WTC11 (cell line): ENCODE measurements around the gene TMEM234. TPM values are rescaled to one million over a fixed set of nuclear protein-coding genes. Genes with fewer than 3 reads are reported as not detected.

ENCODE experiments used
- ATAC-seq: fragments of 200-7000 bp; cut with Tn5 transposase; 2 replicates; pipeline ENCODE4 v1.10.0; 2021; ENCODE audit warnings: mild to moderate bottlenecking, moderate library complexity
- CTCF ChIA-PET: fragments of 300-600 bp; sonication (Branson Sonifier 250); formaldehyde crosslinking; loops from one replicate; lab custom pipeline; 2021; ENCODE audit warnings: antibody characterized with exemption; lab: Charles Lee
- POLR2A ChIA-PET: fragments of 350-600 bp; sonication (Branson Sonifier 250); formaldehyde crosslinking; loops from one replicate; lab custom pipeline; 2021; ENCODE audit warnings: antibody characterized with exemption; lab: Charles Lee
- DNase-seq: peaks from one replicate; pipeline ENCODE4 v3.0.0; 2021; ENCODE audit warnings: low spot score
- H3K27ac Mint-ChIP-seq: 2 replicates; pipeline ENCODE4 v1.8.0; 2021; ENCODE audit warnings: mixed read lengths
- H3K27me3 Mint-ChIP-seq: 2 replicates; pipeline ENCODE4 v1.8.0; 2021; ENCODE audit warnings: low read depth, mild to moderate bottlenecking, moderate library complexity, mixed read lengths
- H3K36me3 Mint-ChIP-seq: 2 replicates; pipeline ENCODE4 v1.8.0; 2021; ENCODE audit warnings: mixed read lengths
- H3K4me1 Mint-ChIP-seq: 2 replicates; pipeline ENCODE4 v1.8.0; 2022; ENCODE audit warnings: mixed read lengths
- H3K4me3 Mint-ChIP-seq: 2 replicates; pipeline ENCODE4 v1.8.0; 2021; ENCODE audit warnings: mild to moderate bottlenecking, moderate library complexity, mixed read lengths
- H3K9me3 Mint-ChIP-seq: 2 replicates; pipeline ENCODE4 v1.8.0; 2021; ENCODE audit warnings: mixed read lengths
- ATF1 ChIP-seq: sonication (generic); formaldehyde crosslinking; IDR thresholded peaks from 2 replicates; pipeline ENCODE4 v1.8.1; 2023; ENCODE audit warnings: mild to moderate bottlenecking, moderate library complexity, missing genetic modification reagents
- CDX4 ChIP-seq: fragments of 250-450 bp; sonication (Bioruptor Pico); IDR thresholded peaks from 2 replicates; pipeline ENCODE4 v1.9.0; 2021; ENCODE audit warnings: moderate library complexity, mild to moderate bottlenecking, inconsistent platforms, borderline replicate concordance
- E2F1 ChIP-seq: sonication (generic); formaldehyde crosslinking; IDR thresholded peaks from 2 replicates; pipeline ENCODE4 v1.8.0; 2022; ENCODE audit warnings: mild to moderate bottlenecking, missing genetic modification reagents
- FOXJ3 ChIP-seq: sonication (generic); formaldehyde crosslinking; IDR thresholded peaks from 2 replicates; pipeline ENCODE4 v1.9.0; 2021; ENCODE audit warnings: missing genetic modification reagents, mild to moderate bottlenecking, borderline replicate concordance
- FOXP1 ChIP-seq: sonication (generic); formaldehyde crosslinking; IDR thresholded peaks from 2 replicates; pipeline ENCODE4 v1.8.0; 2022; ENCODE audit warnings: missing genetic modification reagents, mild to moderate bottlenecking, moderate library complexity, borderline replicate concordance
- GRHL2 ChIP-seq: fragments of 250-450 bp; sonication (Bioruptor Pico); IDR thresholded peaks from 2 replicates; pipeline ENCODE4 v1.8.0; 2022; ENCODE audit warnings: mild to moderate bottlenecking, moderate library complexity; ENCODE audit not compliant: insufficient replicate concordance, severe bottlenecking
- HMGXB4 ChIP-seq: sonication (generic); formaldehyde crosslinking; IDR thresholded peaks from 2 replicates; pipeline ENCODE4 v1.8.1; 2023; ENCODE audit warnings: mild to moderate bottlenecking, moderate library complexity, missing genetic modification reagents
- JAZF1 ChIP-seq: fragments of 250-450 bp; sonication (Bioruptor Pico); IDR thresholded peaks from 2 replicates; pipeline ENCODE4 v1.9.0; 2021; ENCODE audit warnings: moderate library complexity, mild to moderate bottlenecking, inconsistent platforms
- NFATC4 ChIP-seq: fragments of 250-450 bp; sonication (Bioruptor Pico); IDR thresholded peaks from 2 replicates; pipeline ENCODE4 v1.9.0; 2021; ENCODE audit warnings: mild to moderate bottlenecking
- NFYB ChIP-seq: sonication (generic); formaldehyde crosslinking; conservative IDR thresholded peaks from 2 replicates; pipeline ENCODE4 v1.8.0; 2022; ENCODE audit warnings: low read depth, missing genetic modification reagents
- OVOL2 ChIP-seq: fragments of 250-450 bp; sonication (Bioruptor Pico); IDR thresholded peaks from 2 replicates; pipeline ENCODE4 v1.9.0; 2021; ENCODE audit warnings: mild to moderate bottlenecking, borderline replicate concordance
- SMAD3 ChIP-seq: sonication (generic); formaldehyde crosslinking; IDR thresholded peaks from 2 replicates; pipeline ENCODE4 v1.8.0; 2022; ENCODE audit warnings: missing genetic modification reagents, mild to moderate bottlenecking, borderline replicate concordance
- STAT6 ChIP-seq: sonication (generic); formaldehyde crosslinking; conservative IDR thresholded peaks from 2 replicates; pipeline ENCODE4 v1.8.1; 2023; ENCODE audit warnings: mild to moderate bottlenecking, low read depth, missing genetic modification reagents, moderate library complexity
- TEAD4 ChIP-seq: sonication (generic); formaldehyde crosslinking; IDR thresholded peaks from 2 replicates; pipeline ENCODE4 v1.8.0; 2022; ENCODE audit warnings: mild to moderate bottlenecking, missing genetic modification reagents
- TP53 ChIP-seq: sonication (generic); formaldehyde crosslinking; IDR thresholded peaks from 2 replicates; pipeline ENCODE4 v1.8.1; 2023; ENCODE audit warnings: mild to moderate bottlenecking, missing genetic modification reagents
- ZBTB21 ChIP-seq: sonication (generic); formaldehyde crosslinking; IDR thresholded peaks from 2 replicates; pipeline ENCODE4 v1.8.1; 2023; ENCODE audit warnings: mild to moderate bottlenecking, missing genetic modification reagents, borderline replicate concordance
- ZBTB43 ChIP-seq: sonication (generic); formaldehyde crosslinking; IDR thresholded peaks from 2 replicates; pipeline ENCODE4 v1.8.1; 2023; ENCODE audit warnings: mild to moderate bottlenecking, missing genetic modification reagents
- ZNF219 ChIP-seq: sonication (generic); formaldehyde crosslinking; IDR thresholded peaks from 2 replicates; pipeline ENCODE4 v1.8.0; 2023; ENCODE audit warnings: missing genetic modification reagents, mild to moderate bottlenecking, borderline replicate concordance
- total RNA-seq: library from RNA; stranded (reverse); gene quantifications from 3 replicates; pipeline ENCODE4 v1.2.3, GENCODE V29; 2021
- TF ChIP-seq, protein P1 (sequence below): sonication (generic); formaldehyde crosslinking; IDR thresholded peaks from 2 replicates; pipeline ENCODE4 v1.8.1; 2022; ENCODE audit warnings: low read depth, mild to moderate bottlenecking, moderate library complexity, missing genetic modification reagents, borderline replicate concordance
- TF ChIP-seq, protein P2 (sequence below): fragments of 250-450 bp; sonication (Bioruptor Pico); IDR thresholded peaks from 2 replicates; pipeline ENCODE4 v1.8.0; 2021; ENCODE audit warnings: mild to moderate bottlenecking
- TF ChIP-seq, protein P3 (sequence below): sonication (generic); formaldehyde crosslinking; IDR thresholded peaks from 2 replicates; pipeline ENCODE4 v1.8.0; 2022; ENCODE audit warnings: missing genetic modification reagents

The TMEM234 gene
- total RNA-seq, 1 experiment from 2014 or later: 11.9 TPM

- POLR2A ChIA-PET: interaction anchor here (0.6 to 3.2 kb wide), 22 partner anchors 9 to 167 kb away, joined by 3 to 30 read pairs (median 4); partner anchors contain the start of genes BSDC1, CCDC28B, HDAC1 and IQCC
- CTCF ChIA-PET: interaction anchor here (0.6 to 4.9 kb wide), 22 partner anchors 9 to 637 kb away, joined by 3 to 75 read pairs (median 4); partner anchors contain the start of genes BSDC1, CCDC28B, EIF3I and TMEM234
- H3K27ac Mint-ChIP-seq: peak overlapping the region; percentile 78
- peaks cover 4% of the 10 kb centered on the region; the same call in 1 of the 2 replicates for H3K36me3 Mint-ChIP-seq
- DNase-seq: peak; percentile 98
- H3K4me3 Mint-ChIP-seq: peak overlapping the region; percentile 84
- H3K9me3 Mint-ChIP-seq: no peaks in the 10 kb centered on the region
- peaks cover 21% of the 10 kb centered on the region for H3K4me1 Mint-ChIP-seq
- peaks cover 3% of the 10 kb centered on the region; the same call in 1 of the 2 replicates for H3K27me3 Mint-ChIP-seq
- peak; percentile 84 for ATAC-seq
- 0 out of 2 replicates have a peak, but pooled peaks have one; percentile 66 for TF ChIP-seq FOXP1
- TF ChIP-seq ZNF219 (CRISPR knock-in tag): no peak
- TF ChIP-seq HMGXB4 (CRISPR knock-in tag): peak; percentile 42; the same call in 1 of the 2 replicates
- no peak for TF ChIP-seq OVOL2 (CRISPR knock-in tag)
- TF ChIP-seq CDX4 (CRISPR knock-in tag): no peak
- no peak for TF ChIP-seq GRHL2 (CRISPR knock-in tag)
- TF ChIP-seq E2F1 (CRISPR knock-in tag): no peak
- peak; percentile 62; the same call in 1 of the 2 replicates for TF ChIP-seq ZBTB43
- TF ChIP-seq, protein P1, sequence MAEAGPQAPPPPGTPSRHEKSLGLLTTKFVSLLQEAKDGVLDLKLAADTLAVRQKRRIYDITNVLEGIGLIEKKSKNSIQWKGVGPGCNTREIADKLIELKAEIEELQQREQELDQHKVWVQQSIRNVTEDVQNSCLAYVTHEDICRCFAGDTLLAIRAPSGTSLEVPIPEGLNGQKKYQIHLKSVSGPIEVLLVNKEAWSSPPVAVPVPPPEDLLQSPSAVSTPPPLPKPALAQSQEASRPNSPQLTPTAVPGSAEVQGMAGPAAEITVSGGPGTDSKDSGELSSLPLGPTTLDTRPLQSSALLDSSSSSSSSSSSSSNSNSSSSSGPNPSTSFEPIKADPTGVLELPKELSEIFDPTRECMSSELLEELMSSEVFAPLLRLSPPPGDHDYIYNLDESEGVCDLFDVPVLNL: no peak
- TF ChIP-seq, protein P2, sequence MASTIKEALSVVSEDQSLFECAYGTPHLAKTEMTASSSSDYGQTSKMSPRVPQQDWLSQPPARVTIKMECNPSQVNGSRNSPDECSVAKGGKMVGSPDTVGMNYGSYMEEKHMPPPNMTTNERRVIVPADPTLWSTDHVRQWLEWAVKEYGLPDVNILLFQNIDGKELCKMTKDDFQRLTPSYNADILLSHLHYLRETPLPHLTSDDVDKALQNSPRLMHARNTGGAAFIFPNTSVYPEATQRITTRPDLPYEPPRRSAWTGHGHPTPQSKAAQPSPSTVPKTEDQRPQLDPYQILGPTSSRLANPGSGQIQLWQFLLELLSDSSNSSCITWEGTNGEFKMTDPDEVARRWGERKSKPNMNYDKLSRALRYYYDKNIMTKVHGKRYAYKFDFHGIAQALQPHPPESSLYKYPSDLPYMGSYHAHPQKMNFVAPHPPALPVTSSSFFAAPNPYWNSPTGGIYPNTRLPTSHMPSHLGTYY (CRISPR knock-in tag): no peak
- no peak for TF ChIP-seq ATF1 (CRISPR knock-in tag)
- TF ChIP-seq STAT6: no peak
- 0 out of 2 replicates have a peak, but pooled peaks have one; percentile 49 for TF ChIP-seq TEAD4 (CRISPR knock-in tag)
- TF ChIP-seq ZBTB21 (CRISPR knock-in tag): no peak
- TF ChIP-seq NFYB (CRISPR knock-in tag): no peak
- TF ChIP-seq, protein P3, sequence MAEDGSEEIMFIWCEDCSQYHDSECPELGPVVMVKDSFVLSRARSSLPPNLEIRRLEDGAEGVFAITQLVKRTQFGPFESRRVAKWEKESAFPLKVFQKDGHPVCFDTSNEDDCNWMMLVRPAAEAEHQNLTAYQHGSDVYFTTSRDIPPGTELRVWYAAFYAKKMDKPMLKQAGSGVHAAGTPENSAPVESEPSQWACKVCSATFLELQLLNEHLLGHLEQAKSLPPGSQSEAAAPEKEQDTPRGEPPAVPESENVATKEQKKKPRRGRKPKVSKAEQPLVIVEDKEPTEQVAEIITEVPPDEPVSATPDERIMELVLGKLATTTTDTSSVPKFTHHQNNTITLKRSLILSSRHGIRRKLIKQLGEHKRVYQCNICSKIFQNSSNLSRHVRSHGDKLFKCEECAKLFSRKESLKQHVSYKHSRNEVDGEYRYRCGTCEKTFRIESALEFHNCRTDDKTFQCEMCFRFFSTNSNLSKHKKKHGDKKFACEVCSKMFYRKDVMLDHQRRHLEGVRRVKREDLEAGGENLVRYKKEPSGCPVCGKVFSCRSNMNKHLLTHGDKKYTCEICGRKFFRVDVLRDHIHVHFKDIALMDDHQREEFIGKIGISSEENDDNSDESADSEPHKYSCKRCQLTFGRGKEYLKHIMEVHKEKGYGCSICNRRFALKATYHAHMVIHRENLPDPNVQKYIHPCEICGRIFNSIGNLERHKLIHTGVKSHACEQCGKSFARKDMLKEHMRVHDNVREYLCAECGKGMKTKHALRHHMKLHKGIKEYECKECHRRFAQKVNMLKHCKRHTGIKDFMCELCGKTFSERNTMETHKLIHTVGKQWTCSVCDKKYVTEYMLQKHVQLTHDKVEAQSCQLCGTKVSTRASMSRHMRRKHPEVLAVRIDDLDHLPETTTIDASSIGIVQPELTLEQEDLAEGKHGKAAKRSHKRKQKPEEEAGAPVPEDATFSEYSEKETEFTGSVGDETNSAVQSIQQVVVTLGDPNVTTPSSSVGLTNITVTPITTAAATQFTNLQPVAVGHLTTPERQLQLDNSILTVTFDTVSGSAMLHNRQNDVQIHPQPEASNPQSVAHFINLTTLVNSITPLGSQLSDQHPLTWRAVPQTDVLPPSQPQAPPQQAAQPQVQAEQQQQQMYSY (CRISPR knock-in tag): peak; percentile 88
- TF ChIP-seq NFATC4 (CRISPR knock-in tag): no peak
- 0 out of 2 replicates have a peak, but pooled peaks have one; percentile 74 for TF ChIP-seq SMAD3 (CRISPR knock-in tag)
- TF ChIP-seq TP53 (CRISPR knock-in tag): peak; percentile 91
- TF ChIP-seq JAZF1: no peak
- no peak for TF ChIP-seq FOXJ3 (CRISPR knock-in tag)
These were observed 18.2 kb upstream of the TMEM234 start for GRCh38 chr1:32240140-32240951.
